K562 (cell line): Measurements from ENCODE around the gene KCTD15. TPM values are rescaled to one million over a fixed set of nuclear protein-coding genes. Genes with fewer than 3 reads are reported as not detected.
A peak's percentile ranks its signal among the peaks of the same experiment; 100 is the strongest.

ENCODE experiments used
- ATAC-seq: fragments of 200-7000 bp; cut with Tn5 transposase; 3 replicates; pipeline ENCODE4 v1.9.1; 2020; ENCODE audit warnings: moderate library complexity
- BruUV-seq: library from RNA; stranded (reverse); fragments of 400-500 nt; replicated peaks from 2 replicates; lab custom pipeline; 2021; lab: Mats Ljungman, UMichigan
- CTCF ChIA-PET: fragments of 300-600 bp; formaldehyde crosslinking; extraction: SDS; loops from one replicate; lab custom pipeline; 2021; ENCODE audit warnings: low intra/inter-chr PET ratio; lab: Yijun Ruan, JAX
- POLR2A ChIA-PET: fragments of 300-600, 350-650 bp; sonication (Branson Sonifier 250); formaldehyde crosslinking; extraction: SDS; loops from one replicate; lab custom pipeline; 2021; ENCODE audit warnings: antibody characterized with exemption, inconsistent platforms; lab: Yijun Ruan, JAX
- DNase-seq, 4 experiments: peaks; one replicate each; pipeline versions ENCODE4 v3.0.0 to v3.0.0-alpha.2; 2011 to 2018; ENCODE audit warnings: low spot score in 3 of 4, mixed read lengths in 3 of 4; ENCODE audit errors: extremely low read depth in 1 of 4
- FAIRE-seq: peaks from 2 replicates; lab custom pipeline; 2011; peaks lifted over from hg19 to GRCh38; lab: Jason Lieb, UNC
- H2AFZ ChIP-seq: 2 replicates; pipeline ENCODE4 v1.6.0; 2011; ENCODE audit warnings: low read depth, low read length, control low read depth, inconsistent platforms
- H3K27ac ChIP-seq: fragments of 200-600 bp; 3 replicates; pipeline ENCODE4 v1.8.0; 2011; ENCODE audit warnings: low read depth, mild to moderate bottlenecking, control low read depth, inconsistent platforms, low read length, moderate library complexity, mixed read lengths; ENCODE audit errors: extremely low read depth
- H3K27me3 ChIP-seq, 2 experiments: fragments of 300-600 bp in 1 of 2; 2 replicates in 1 of 2; 3 replicates in 1 of 2; pipeline versions ENCODE4 v1.6.0 to v1.8.0; 2011; ENCODE audit warnings: inconsistent platforms in 2 of 2, low read length in 2 of 2, mild to moderate bottlenecking in 1 of 2, mixed read lengths in 1 of 2, moderate library complexity in 1 of 2; ENCODE audit not compliant: control insufficient read depth in 2 of 2, insufficient read depth in 2 of 2
- H3K36me3 ChIP-seq: fragments of 300-600 bp; 3 replicates; pipeline ENCODE4 v1.8.0; 2011; ENCODE audit warnings: mild to moderate bottlenecking, low read length, inconsistent platforms; ENCODE audit not compliant: control insufficient read depth, insufficient read depth
- H3K4me1 ChIP-seq, 2 experiments: fragments of 200-600 bp in 1 of 2; replicated peaks in 1 of 2; 2 replicates in 1 of 2; 3 replicates in 1 of 2; pipeline versions ENCODE4 v1.5.1 to v1.8.0; 2011; ENCODE audit warnings: inconsistent platforms in 2 of 2, low read length in 2 of 2, mild to moderate bottlenecking in 1 of 2, mixed read lengths in 1 of 2, moderate library complexity in 1 of 2; ENCODE audit not compliant: control insufficient read depth in 2 of 2, insufficient read depth in 2 of 2
- H3K4me2 ChIP-seq: 2 replicates; pipeline ENCODE4 v1.6.1; 2011; ENCODE audit warnings: low read length, control low read depth, inconsistent platforms, mixed read lengths; ENCODE audit not compliant: insufficient read depth
- H3K4me3 ChIP-seq: fragments of 200-600 bp; sonication (generic), shearing (Covaris generic); 2 replicates; pipeline ENCODE4 v1.5.1; 2016; ENCODE audit warnings: control low read depth, inconsistent platforms
- H3K79me2 ChIP-seq: fragments of 200-600 bp; 3 replicates; pipeline ENCODE4 v1.8.0; 2011; ENCODE audit warnings: low read length, inconsistent platforms; ENCODE audit not compliant: control insufficient read depth, insufficient read depth
- H3K9ac ChIP-seq, 2 experiments: 2 replicates each; pipeline versions ENCODE4 v1.6.0 to v1.6.1; 2011; ENCODE audit warnings: low read depth in 2 of 2, low read length in 2 of 2, control low read depth in 1 of 2, inconsistent platforms in 1 of 2, mild to moderate bottlenecking in 1 of 2, mixed read lengths in 1 of 2; ENCODE audit not compliant: insufficient read depth in 1 of 2
- H3K9me1 ChIP-seq: one replicate; pipeline ENCODE4 v1.6.0; 2011; ENCODE audit warnings: inconsistent platforms, mild to moderate bottlenecking, low read length, moderate library complexity; ENCODE audit not compliant: control insufficient read depth, insufficient read depth
- H3K9me3 ChIP-seq: replicated peaks from 2 replicates; pipeline ENCODE4 v1.5.1; 2011; ENCODE audit warnings: low read depth, low read length, inconsistent platforms; ENCODE audit not compliant: control insufficient read depth, insufficient read depth
- H4K20me1 ChIP-seq: replicated peaks from 2 replicates; pipeline ENCODE4 v1.6.1; 2011; ENCODE audit warnings: low read length, inconsistent platforms, mixed read lengths; ENCODE audit not compliant: control insufficient read depth, insufficient read depth
- POLR2G ChIP-seq: fragments of 200-400 bp; formaldehyde crosslinking; IDR thresholded peaks from 2 replicates; pipeline ENCODE4 v1.6.1; 2017; ENCODE audit warnings: low read depth, mild to moderate bottlenecking, antibody characterized with exemption, low read length, moderate library complexity
- PTRF ChIP-seq: fragments of 450-650 bp; IDR thresholded peaks from 2 replicates; pipeline ENCODE4 v1.6.1; 2016; ENCODE audit warnings: mild to moderate bottlenecking, missing genetic modification characterization, missing compliant biosample characterization
- TAF7 ChIP-seq: fragments of 450-650 bp; IDR thresholded peaks from 2 replicates; pipeline ENCODE4 v1.6.1; 2016; ENCODE audit warnings: missing genetic modification characterization, missing compliant biosample characterization
- THRA ChIP-seq: fragments of 450-650 bp; IDR thresholded peaks from 2 replicates; pipeline ENCODE4 v1.6.1; 2017; ENCODE audit warnings: mild to moderate bottlenecking, moderate library complexity
- ZNF551 ChIP-seq: fragments of 250-450 bp; sonication (Bioruptor Pico); IDR thresholded peaks from 2 replicates; pipeline ENCODE4 v1.5.0; 2021; ENCODE audit warnings: mild to moderate bottlenecking, moderate library complexity
- WGBS: fragments of 100-300 bp; shearing (Covaris generic); methylation state at CpG from one replicate; pipeline ENCODE4 v1.1.6; 2016; ENCODE audit warnings: low coverage, mixed read lengths; ENCODE audit not compliant: insufficient coverage; ENCODE audit errors: missing lambda C conversion rate; 5-methylcytosine and 5-hydroxymethylcytosine counted together
- in situ Hi-C: fragments of 300-500 bp; cut with MboI; formaldehyde crosslinking; loops from 4 replicates; pipeline ENCODE4 v1.15.0; 2018; ENCODE audit warnings: inconsistent platforms, mixed read lengths
- intact Hi-C: fragments of 100-400 bp; cut with micrococcal nuclease; formaldehyde crosslinking; loops from 2 replicates; pipeline ENCODE4 v1.14.2; 2022
- polyA plus RNA-seq, 8 experiments: library from polyadenylated mRNA; depleted of rRNA in 4 of 8; stranded (reverse) in 5 of 8; unstranded in 3 of 8; fragments of >200 nt; fragmentation: Nextera tagmentation in 2 of 8; fragmentation: Illumina TruSeq in 1 of 8; extraction: Ambion mirVana in 2 of 8; extraction: Trizol in 1 of 8; gene quantifications; 2 replicates each; pipeline versions ENCODE4 v1.2.1 to v1.2.3, GENCODE V29; 2011 to 2014; ENCODE audit warnings: inconsistent platforms in 1 of 8, missing spikeins in 1 of 8
- total RNA-seq, 7 experiments: library from RNA; depleted of rRNA in 6 of 7; stranded (reverse); fragments of >200 nt in 6 of 7; fragmentation: Illumina TruSeq in 2 of 7; extraction: Trizol in 2 of 7; gene quantifications; 2 replicates each; pipeline versions ENCODE4 v1.2.1 to v1.2.3, GENCODE V29; 2011 to 2021; ENCODE audit warnings: low replicate concordance in 1 of 7

Gene KCTD15
- total and polyA plus RNA-seq, 9 of the 15 experiments (the other 6 are each of a cell fraction or from before 2014, with no cell fraction given) = 1.7 to 49.0 (median 11.8) TPM

DNA sequence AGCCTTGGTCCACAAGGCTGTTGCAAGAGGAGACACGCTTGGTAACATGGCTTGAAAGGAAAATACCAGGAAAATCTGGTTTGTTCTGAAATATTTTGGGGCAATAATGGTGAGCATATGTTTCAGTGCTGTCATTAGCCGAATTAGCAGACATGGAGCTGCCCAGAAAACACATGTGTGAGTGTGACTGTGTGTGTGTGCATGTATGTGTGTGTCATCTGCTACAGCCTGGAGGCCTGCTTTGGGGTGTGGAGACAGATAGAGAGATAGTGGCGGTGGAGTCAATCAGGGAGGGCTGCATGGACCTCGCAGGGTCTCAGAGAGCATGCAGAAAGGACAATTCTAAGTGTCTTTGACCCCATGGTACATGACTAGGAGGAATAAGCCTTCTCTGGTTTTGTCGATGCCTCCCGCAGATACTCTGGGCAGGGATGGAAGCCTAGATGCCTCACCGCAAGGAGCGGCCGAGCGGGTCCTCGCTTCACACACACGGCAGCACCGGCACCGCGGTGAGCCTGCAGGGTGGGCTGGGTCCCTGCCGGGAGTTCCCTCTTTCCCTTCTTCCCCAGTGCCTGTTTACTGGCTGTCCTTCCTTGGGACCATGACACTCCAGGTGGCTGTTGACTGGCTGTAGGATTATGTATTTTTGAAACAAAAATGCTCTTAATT is 3.5 kb downstream of the KCTD15 start:
- FAIRE-seq (no peak), DNase-seq (no peak), ATAC-seq (no peak)
- Histone ChIP-seq H3K9ac (no peak overlapping the region), H4K20me1 (no peaks in the 10 kb centered on the region), H3K9me3 (no peaks in the 10 kb centered on the region), H3K9me1 (no peaks in the 10 kb centered on the region), H2AFZ (no peak overlapping the region), H3K4me3 (no peak overlapping the region), H3K79me2 (peaks cover 5% of the 10 kb centered on the region; the same call in 1 of the 3 replicates), H3K27me3 (no peaks in the 10 kb centered on the region), H3K36me3 (peaks cover 60% of the 10 kb centered on the region; the same call in 1 of the 3 replicates), H3K4me1 (peaks cover 0 to 33% of the 10 kb centered on the region in 2 experiments; a peak in 2 of 5 replicates), H3K4me2 (no peak overlapping the region), H3K27ac (no peak overlapping the region)
- TF ChIP-seq POLR2G (0 out of 2 replicates have a peak, but pooled peaks have one; percentile 23), PTRF (no peak), TAF7 (no peak), THRA (no peak), ZNF551 (no peak)
- BruUV-seq = no TSS peak
- in situ Hi-C loops (no loop called here), intact Hi-C loops (no loop called here)
- WGBS = 90% methylated on average over 13 of the region's 16 CpGs
- ChIA-PET POLR2A (no interaction called here), CTCF (no interaction called here)
